IPS-20b (cell line): ENCODE results near the gene FERMT1.

Experiments used
- H3K27ac ChIP-seq: one replicate; pipeline ENCODE4 v1.5.1; 2013; ENCODE audit warnings: low read length
- H3K27me3 ChIP-seq: 2 replicates; pipeline ENCODE4 v1.6.1; 2013; ENCODE audit warnings: mild to moderate bottlenecking, low read length, inconsistent platforms; ENCODE audit not compliant: insufficient read depth
- H3K36me3 ChIP-seq: 2 replicates; pipeline ENCODE4 v1.6.1; 2013; ENCODE audit warnings: low read depth, mild to moderate bottlenecking, inconsistent platforms, low read length, moderate library complexity; ENCODE audit not compliant: insufficient read depth
- H3K4me1 ChIP-seq: 2 replicates; pipeline ENCODE4 v1.6.1; 2013; ENCODE audit warnings: mild to moderate bottlenecking, control low read depth, inconsistent platforms, low read length, moderate library complexity; ENCODE audit not compliant: insufficient read depth
- H3K4me3 ChIP-seq: 2 replicates; pipeline ENCODE4 v1.5.1; 2013; ENCODE audit warnings: mild to moderate bottlenecking, low read length, inconsistent platforms
- H3K9ac ChIP-seq: 2 replicates; pipeline ENCODE4 v1.6.1; 2013; ENCODE audit warnings: low read depth, mild to moderate bottlenecking, inconsistent platforms, low read length, moderate library complexity
- H3K9me3 ChIP-seq: 2 replicates; pipeline ENCODE4 v1.6.1; 2013; ENCODE audit warnings: mild to moderate bottlenecking, low read depth, low read length, inconsistent platforms; ENCODE audit not compliant: insufficient read depth

FERMT1 gene

GRCh38 chr20:6140947-6141346, 18.1 kb upstream of the FERMT1 start:
- Histone ChIP-seq H3K27ac (no peak overlapping the region), H3K36me3 (no peaks in the 10 kb centered on the region), H3K9ac (no peak overlapping the region), H3K4me1 (no peaks in the 10 kb centered on the region), H3K27me3 (no peaks in the 10 kb centered on the region), H3K4me3 (no peak overlapping the region), H3K9me3 (peaks cover 7% of the 10 kb centered on the region)

GRCh38 chr20:6135347-6135746, 12.5 kb upstream of the FERMT1 start:
- no peaks in the 10 kb centered on the region for H3K27me3 ChIP-seq
- H3K9ac ChIP-seq: no peak overlapping the region
- H3K4me3 ChIP-seq: no peak overlapping the region
- no peaks in the 10 kb centered on the region for H3K4me1 ChIP-seq
- no peaks in the 10 kb centered on the region; the same call in 1 of the 2 replicates for H3K9me3 ChIP-seq
- H3K36me3 ChIP-seq: no peaks in the 10 kb centered on the region
- no peak overlapping the region for H3K27ac ChIP-seq

GRCh38 chr20:6134592-6134991, 11.8 kb upstream of the FERMT1 start:
- Histone ChIP-seq H3K27me3 (no peaks in the 10 kb centered on the region), H3K27ac (no peak overlapping the region), H3K36me3 (no peaks in the 10 kb centered on the region), H3K4me1 (no peaks in the 10 kb centered on the region), H3K9me3 (no peaks in the 10 kb centered on the region; the same call in 1 of the 2 replicates), H3K4me3 (no peak overlapping the region), H3K9ac (no peak overlapping the region)

- Histone ChIP-seq H3K9me3 (no peaks in the 10 kb centered on the region), H3K27ac (no peak overlapping the region), H3K4me1 (no peaks in the 10 kb centered on the region), H3K4me3 (no peak overlapping the region), H3K27me3 (no peaks in the 10 kb centered on the region), H3K36me3 (no peaks in the 10 kb centered on the region), H3K9ac (no peak overlapping the region)
These were observed 7.2 kb upstream of the FERMT1 start for GRCh38 chr20:6130045-6130444.

- H3K9me3 ChIP-seq: no peaks in the 10 kb centered on the region
- H3K27me3 ChIP-seq: peaks cover 8% of the 10 kb centered on the region; the same call in 1 of the 2 replicates
- peaks cover 5% of the 10 kb centered on the region; the same call in 1 of the 2 replicates for H3K4me1 ChIP-seq
- H3K4me3 ChIP-seq: no peak overlapping the region
- H3K9ac ChIP-seq: no peak overlapping the region
- H3K36me3 ChIP-seq: no peaks in the 10 kb centered on the region
- no peak overlapping the region for H3K27ac ChIP-seq
These were observed 5.0 kb upstream of the FERMT1 start for GRCh38 chr20:6127825-6128224.

GRCh38 chr20:6126846-6127245, 4.0 kb upstream of the FERMT1 start:
- Histone ChIP-seq H3K9ac (no peak overlapping the region), H3K27ac (no peak overlapping the region), H3K27me3 (peaks cover 18% of the 10 kb centered on the region), H3K36me3 (no peaks in the 10 kb centered on the region), H3K4me3 (no peak overlapping the region), H3K9me3 (no peaks in the 10 kb centered on the region), H3K4me1 (peaks cover 5% of the 10 kb centered on the region; the same call in 1 of the 2 replicates)

GRCh38 chr20:6123649-6124014, 802 bp upstream of the FERMT1 start:
- Histone ChIP-seq H3K9ac (peak overlapping the region; percentile 63; the same call in 1 of the 2 replicates), H3K4me3 (peak overlapping the region; percentile 69), H3K9me3 (no peaks in the 10 kb centered on the region), H3K27ac (no peak overlapping the region), H3K4me1 (peaks cover 26% of the 10 kb centered on the region; the same call in 1 of the 2 replicates), H3K36me3 (no peaks in the 10 kb centered on the region), H3K27me3 (peaks cover 31% of the 10 kb centered on the region)

GRCh38 chr20:6122111-6122872, 538 bp downstream of the FERMT1 start:
- Histone ChIP-seq H3K27ac (no peak overlapping the region), H3K9me3 (no peaks in the 10 kb centered on the region), H3K36me3 (peaks cover 6% of the 10 kb centered on the region; the same call in 1 of the 2 replicates), H3K4me1 (peaks cover 26% of the 10 kb centered on the region; the same call in 1 of the 2 replicates), H3K27me3 (peaks cover 31% of the 10 kb centered on the region), H3K9ac (peak overlapping the region; percentile 63; the same call in 1 of the 2 replicates), H3K4me3 (peak overlapping the region; percentile 69)

GRCh38 chr20:6121504-6121903, 1.3 kb downstream of the FERMT1 start:
- Histone ChIP-seq H3K27ac (no peak overlapping the region), H3K27me3 (peaks cover 31% of the 10 kb centered on the region), H3K9me3 (no peaks in the 10 kb centered on the region), H3K4me1 (peaks cover 26% of the 10 kb centered on the region; the same call in 1 of the 2 replicates), H3K9ac (no peak overlapping the region), H3K36me3 (peaks cover 10% of the 10 kb centered on the region), H3K4me3 (peak overlapping the region; percentile 69)

- Histone ChIP-seq H3K27me3 (peaks cover 31% of the 10 kb centered on the region), H3K4me1 (peaks cover 26% of the 10 kb centered on the region; the same call in 1 of the 2 replicates), H3K9ac (no peak overlapping the region), H3K4me3 (peak overlapping the region; percentile 56), H3K36me3 (peaks cover 16% of the 10 kb centered on the region), H3K9me3 (0 out of 2 replicates have a peak, but pooled peaks cover 2% of the 10 kb centered on the region), H3K27ac (no peak overlapping the region)
These were observed 2.3 kb downstream of the FERMT1 start for GRCh38 chr20:6120491-6120988.

GRCh38 chr20:6116758-6117157, 6.1 kb downstream of the FERMT1 start:
- peaks cover 21% of the 10 kb centered on the region; the same call in 1 of the 2 replicates for H3K4me1 ChIP-seq
- H3K27me3 ChIP-seq: peaks cover 12% of the 10 kb centered on the region
- H3K9ac ChIP-seq: no peak overlapping the region
- H3K9me3 ChIP-seq: peaks cover 26% of the 10 kb centered on the region
- peaks cover 47% of the 10 kb centered on the region for H3K36me3 ChIP-seq
- H3K4me3 ChIP-seq: no peak overlapping the region
- H3K27ac ChIP-seq: no peak overlapping the region
